Measurements from ENCODE around the gene LRRC75A.
"Not testable (repeated sequence)": the region's sequence is repeated elsewhere in the genome, so short reads cannot be mapped to it uniquely, and the experiment has no call there.

LRRC75A gene

GRCh38 chr17:16398270-16399267, 93.4 kb downstream of the LRRC75A start:
- DNase-seq (ENCODE audit: low read depth in 2 of 2) = no peak

GRCh38 chr17:16396693-16397092, 95.3 kb downstream of the LRRC75A start:
- DNase-seq (ENCODE audit: low read depth in 2 of 2) = not testable (repeated sequence)

GRCh38 chr17:16395887-16396286, 96.1 kb downstream of the LRRC75A start:
- not testable (repeated sequence) for DNase-seq (ENCODE audit: low read depth in 2 of 2)

- DNase-seq (ENCODE audit: low read depth in 2 of 2) = not testable (repeated sequence)
These were observed 99.5 kb downstream of the LRRC75A start for GRCh38 chr17:16392491-16392890.

All from stimulated activated CD8-positive, alpha-beta memory T cell treated with anti-CD3 and anti-CD28 coated beads, Interleukin-2, amount 100 ng/mL, for 1 hour (primary cell).